ENCODE results near the gene BACE1-AS.

DNA sequence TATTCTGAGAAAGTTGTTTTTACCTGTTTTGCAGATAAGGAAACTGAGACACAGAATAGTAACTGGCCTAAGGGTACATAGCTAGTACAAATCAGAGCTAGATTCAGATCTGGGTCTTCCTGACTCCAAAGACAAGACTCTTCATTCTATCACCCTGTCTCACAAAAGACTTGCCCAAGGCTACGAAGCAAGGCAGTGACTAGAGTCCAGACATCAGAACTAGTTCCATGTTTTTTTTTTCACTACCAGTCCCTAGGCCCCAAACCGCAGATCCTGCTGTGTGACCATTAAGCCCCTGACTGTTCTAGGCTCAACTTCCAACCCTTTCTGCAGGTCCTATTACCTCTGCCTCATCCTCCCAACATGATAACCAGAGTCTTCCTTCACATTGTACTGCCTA lies 1.5 kb downstream of the BACE1-AS start:
- TF ChIP-seq EZH2phosphoT487 (IDR thresholded peaks at IDR 0.05) (no peak), EZH2 (IDR thresholded peaks at IDR 0.05) (no peak)
- TF ChIP-seq, protein P1, sequence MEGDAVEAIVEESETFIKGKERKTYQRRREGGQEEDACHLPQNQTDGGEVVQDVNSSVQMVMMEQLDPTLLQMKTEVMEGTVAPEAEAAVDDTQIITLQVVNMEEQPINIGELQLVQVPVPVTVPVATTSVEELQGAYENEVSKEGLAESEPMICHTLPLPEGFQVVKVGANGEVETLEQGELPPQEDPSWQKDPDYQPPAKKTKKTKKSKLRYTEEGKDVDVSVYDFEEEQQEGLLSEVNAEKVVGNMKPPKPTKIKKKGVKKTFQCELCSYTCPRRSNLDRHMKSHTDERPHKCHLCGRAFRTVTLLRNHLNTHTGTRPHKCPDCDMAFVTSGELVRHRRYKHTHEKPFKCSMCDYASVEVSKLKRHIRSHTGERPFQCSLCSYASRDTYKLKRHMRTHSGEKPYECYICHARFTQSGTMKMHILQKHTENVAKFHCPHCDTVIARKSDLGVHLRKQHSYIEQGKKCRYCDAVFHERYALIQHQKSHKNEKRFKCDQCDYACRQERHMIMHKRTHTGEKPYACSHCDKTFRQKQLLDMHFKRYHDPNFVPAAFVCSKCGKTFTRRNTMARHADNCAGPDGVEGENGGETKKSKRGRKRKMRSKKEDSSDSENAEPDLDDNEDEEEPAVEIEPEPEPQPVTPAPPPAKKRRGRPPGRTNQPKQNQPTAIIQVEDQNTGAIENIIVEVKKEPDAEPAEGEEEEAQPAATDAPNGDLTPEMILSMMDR (IDR thresholded peaks at IDR 0.05), result no peak

Measured in neural progenitor cell (in vitro differentiated cells).